Stomach smooth muscle (tissue), 2 donors: ENCODE results near the gene RPL37A.
A peak's percentile ranks its signal among the peaks of the same experiment; 100 is the strongest.

Source experiments
- H3K27ac ChIP-seq: one replicate; pipeline ENCODE4 v1.7.0; 2013; ENCODE audit warnings: mild to moderate bottlenecking, low read length, inconsistent platforms
- H3K27me3 ChIP-seq, 2 donors: one replicate each; pipeline ENCODE4 v1.7.0; 2013; ENCODE audit warnings: low read length in 2 of 2; ENCODE audit not compliant: insufficient read depth in 2 of 2, control insufficient read depth in 1 of 2
- H3K36me3 ChIP-seq, 2 donors: one replicate each; pipeline ENCODE4 v1.7.0; 2013; ENCODE audit warnings: low read length in 2 of 2; ENCODE audit not compliant: control insufficient read depth in 2 of 2, insufficient read depth in 2 of 2
- H3K4me1 ChIP-seq: one replicate; pipeline ENCODE4 v1.7.0; 2013; ENCODE audit warnings: low read length; ENCODE audit not compliant: control insufficient read depth, insufficient read depth
- H3K4me3 ChIP-seq, 2 donors: one replicate each; pipeline ENCODE4 v1.7.0; 2013; ENCODE audit warnings: low read length in 2 of 2
- H3K9ac ChIP-seq, 2 donors: one replicate each; pipeline ENCODE4 v1.7.0; 2013; ENCODE audit warnings: low read length in 2 of 2, mild to moderate bottlenecking in 1 of 2
- H3K9me3 ChIP-seq, 2 donors: one replicate each; pipeline ENCODE4 v1.7.0; 2013; ENCODE audit warnings: low read length in 2 of 2; ENCODE audit not compliant: control insufficient read depth in 2 of 2
- donor health status: healthy.
- donor health status: Pancreatic carcinoma.

RPL37A gene

GRCh38 chr2:216549926-216550690, 51.5 kb downstream of the RPL37A start:
- peaks cover 59% of the 10 kb centered on the region for H3K4me1 ChIP-seq
- peak overlapping the region; percentile 85 for H3K27ac ChIP-seq
- peak overlapping the region in 1 of 2 donors; percentile 36 for H3K9ac ChIP-seq
- no peaks in the 10 kb centered on the region for H3K36me3 ChIP-seq
- H3K4me3 ChIP-seq, result no peak overlapping the region
- no peaks in the 10 kb centered on the region for H3K9me3 ChIP-seq
- H3K27me3 ChIP-seq, result no peaks in the 10 kb centered on the region

GRCh38 chr2:216551234-216552068, 52.8 kb downstream of the RPL37A start:
- Histone ChIP-seq H3K27me3 (no peaks in the 10 kb centered on the region), H3K4me3 (no peak overlapping the region), H3K27ac (peak overlapping the region; percentile 85), H3K4me1 (peaks cover 70% of the 10 kb centered on the region), H3K9me3 (no peaks in the 10 kb centered on the region), H3K36me3 (no peaks in the 10 kb centered on the region), H3K9ac (peak overlapping the region in 1 of 2 donors; percentile 13)

- H3K36me3 ChIP-seq, result no peaks in the 10 kb centered on the region
- no peak overlapping the region for H3K4me3 ChIP-seq
- H3K9me3 ChIP-seq, result no peaks in the 10 kb centered on the region
- H3K27me3 ChIP-seq, result no peaks in the 10 kb centered on the region
- peak overlapping the region in 1 of 2 donors; percentile 29 for H3K9ac ChIP-seq
- H3K4me1 ChIP-seq, result peaks cover 68% of the 10 kb centered on the region
- H3K27ac ChIP-seq, result peak overlapping the region; percentile 85
Observed at GRCh38 chr2:216553093-216553478, 54.4 kb downstream of the RPL37A start.
